ENCODE data around the gene NREP.
A peak's percentile ranks its signal among the peaks of the same experiment; 100 is the strongest.

The NREP gene

DNA sequence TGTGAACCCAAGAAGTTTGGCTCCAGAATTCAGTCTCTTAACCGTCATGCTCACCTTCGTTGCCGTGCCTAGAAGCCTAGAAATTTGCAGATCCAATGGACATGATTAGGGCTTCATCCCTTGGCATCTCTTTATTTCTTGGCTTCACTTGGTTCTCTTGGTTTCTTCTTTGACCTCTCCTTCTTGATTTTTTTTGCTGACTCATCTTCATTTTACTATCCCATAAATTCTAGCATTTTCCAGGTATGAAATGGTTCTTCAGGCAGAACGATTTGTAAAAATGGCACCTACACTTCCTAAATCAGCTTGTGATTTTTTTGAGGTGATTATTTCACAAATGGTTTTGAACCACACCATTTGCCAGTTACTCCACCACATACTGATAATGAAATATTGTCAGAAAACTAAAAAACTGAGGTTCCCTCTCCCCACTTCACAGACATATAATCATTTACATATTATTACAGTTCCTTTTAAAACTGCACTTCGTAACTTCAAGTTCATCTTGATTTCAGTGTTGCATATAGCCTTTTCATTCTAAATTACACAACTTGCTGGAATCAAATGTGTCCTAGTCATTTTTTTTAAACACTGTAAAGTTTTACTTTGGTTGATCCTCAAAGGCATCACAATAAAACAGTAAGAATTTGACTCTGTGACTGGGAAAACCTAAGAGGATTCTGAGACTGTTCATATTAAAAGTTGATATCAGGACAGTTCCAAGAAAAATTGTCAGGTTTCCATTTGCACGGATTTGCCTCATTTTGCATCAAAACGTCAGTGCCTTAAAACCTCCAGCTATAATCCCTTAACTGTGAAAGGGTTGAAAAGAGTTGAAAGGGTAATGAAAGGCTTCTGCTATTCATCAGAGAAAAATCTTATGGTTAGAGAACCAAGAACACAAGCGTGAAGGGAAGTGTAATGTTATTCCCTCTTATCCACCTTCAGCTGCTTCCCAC, 8.9 kb upstream of the NREP start:
- no peak for DNase-seq (ENCODE audit: low read depth in 2 of 2)

DNA sequence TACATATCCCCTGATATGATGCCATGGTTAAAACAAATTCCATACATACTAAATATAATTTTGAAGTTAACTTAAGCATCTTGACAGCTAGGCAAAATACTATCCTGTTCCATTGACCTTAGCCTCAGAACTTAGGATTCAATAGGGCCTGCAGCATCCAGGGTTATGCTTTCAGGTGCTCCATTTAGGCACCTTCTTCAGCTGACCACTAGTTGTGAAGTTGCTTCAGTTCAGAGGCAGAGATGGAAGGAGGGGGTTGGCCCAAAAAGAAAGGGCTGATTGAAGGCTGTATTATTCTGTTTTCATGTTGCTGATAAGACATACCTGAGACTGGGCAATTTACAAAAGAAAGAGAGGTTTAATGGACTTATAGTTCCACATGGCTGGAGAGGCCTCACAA, 7.0 kb upstream of the NREP start:
- DNase-seq (ENCODE audit: low read depth in 2 of 2): no peak

DNA sequence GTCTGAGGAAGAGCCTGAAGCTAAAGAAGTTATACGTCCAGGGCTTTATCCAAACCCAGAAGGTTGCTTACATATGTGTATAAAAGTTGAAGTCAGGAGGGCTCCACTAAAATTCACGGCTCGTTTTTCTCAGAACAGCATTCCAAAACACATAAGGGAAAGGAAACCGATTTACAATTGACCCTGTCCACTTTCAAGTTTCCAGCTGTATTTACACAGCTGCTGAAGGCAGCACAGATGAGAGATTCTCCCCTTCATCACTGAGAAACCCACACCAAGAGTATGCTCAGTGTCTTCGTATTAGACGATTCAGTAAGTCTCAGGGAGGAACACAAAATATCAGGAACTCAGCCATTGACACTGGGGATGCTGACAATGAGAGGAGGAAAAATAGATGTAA, 5.9 kb upstream of the NREP start:
- DNase-seq (ENCODE audit: low read depth in 2 of 2): no peak

DNA sequence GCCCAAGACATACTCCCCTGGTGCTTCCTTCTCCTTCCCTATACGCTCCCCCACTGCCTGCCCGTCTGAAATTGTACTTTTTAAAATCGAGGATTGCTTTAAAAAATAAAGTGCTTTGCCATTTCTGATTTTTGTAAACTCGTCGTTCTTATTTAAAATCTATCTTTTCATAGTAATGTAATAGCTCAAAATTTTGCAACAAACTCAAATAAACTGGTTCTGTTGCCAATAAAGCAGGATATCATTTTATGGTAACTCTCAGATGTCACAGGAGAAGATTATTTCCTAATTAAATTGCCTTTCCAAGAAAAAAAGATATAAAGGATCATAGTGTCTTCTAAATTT, 1.3 kb upstream of the NREP start:
- no peak for DNase-seq (ENCODE audit: low read depth in 2 of 2)

DNA sequence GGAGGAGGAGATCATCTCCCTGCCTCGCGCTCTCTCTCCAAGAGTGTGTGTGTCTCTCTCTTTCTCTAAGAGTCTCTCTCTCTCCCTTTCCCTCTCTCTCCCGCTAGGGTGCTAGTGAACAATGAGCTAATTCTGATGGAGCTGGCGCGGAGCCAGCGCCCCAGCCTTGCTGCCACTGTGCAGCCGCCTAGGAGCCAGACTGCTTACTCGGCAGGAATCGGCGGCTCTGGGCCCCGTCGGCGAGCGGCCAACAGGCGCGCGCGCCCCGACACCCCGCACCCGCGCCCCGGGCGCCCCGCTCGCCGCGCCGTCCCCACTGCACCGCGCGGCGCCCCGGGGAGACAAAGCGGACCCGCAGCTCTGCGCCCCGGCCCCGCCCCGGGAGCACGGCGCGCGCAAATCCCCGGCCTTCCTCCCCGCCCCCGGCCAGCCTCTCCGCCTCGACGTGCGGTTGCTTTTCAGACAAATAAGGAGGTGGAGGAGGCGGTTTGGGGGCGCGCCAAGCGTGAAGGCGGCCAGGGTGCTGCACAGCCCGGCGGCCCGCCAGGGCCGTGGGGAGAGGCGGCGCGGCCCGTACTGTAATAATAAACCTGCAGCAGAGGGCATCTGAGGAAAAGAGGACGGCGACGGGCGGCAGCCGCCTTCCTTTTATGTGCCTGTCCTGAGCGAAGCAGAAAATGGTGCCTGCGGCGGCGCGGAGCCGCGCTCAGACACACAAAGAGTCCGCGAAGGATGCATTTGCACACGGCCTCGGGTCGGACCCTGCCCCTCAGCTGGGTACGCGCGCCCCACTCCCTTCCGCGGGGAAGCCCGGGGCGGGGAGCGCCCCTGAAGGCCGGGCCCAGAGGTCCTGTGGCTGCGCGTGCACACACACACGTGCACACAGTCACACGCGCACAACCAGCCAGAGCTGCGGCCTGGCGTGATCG, 625 bp upstream of the NREP start:
- DNase-seq (ENCODE audit: low read depth in 2 of 2): peak; percentile 54 to 63

DNA sequence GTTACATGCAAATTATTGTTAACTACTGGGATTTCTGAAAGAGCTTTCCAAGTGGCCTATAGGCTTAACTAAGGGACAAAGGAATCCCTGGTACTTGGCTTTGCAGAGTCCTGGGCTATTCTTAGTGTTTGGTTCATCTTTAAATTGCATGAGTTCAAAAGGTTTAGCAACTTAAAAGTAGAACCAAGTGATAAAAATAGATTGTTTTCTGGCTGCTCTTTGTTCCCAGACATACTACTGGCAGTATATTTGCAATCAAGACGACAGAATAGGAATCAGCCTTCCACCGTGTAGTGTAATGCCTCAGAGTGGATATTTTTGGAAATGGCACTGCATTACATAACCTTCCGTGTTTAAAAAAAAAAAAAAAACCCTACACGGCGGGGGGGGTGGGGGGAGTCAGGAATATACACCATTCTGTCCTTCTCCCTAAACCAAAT, 1.0 kb downstream of the NREP start:
- no peak for DNase-seq (ENCODE audit: low read depth in 2 of 2)

DNA sequence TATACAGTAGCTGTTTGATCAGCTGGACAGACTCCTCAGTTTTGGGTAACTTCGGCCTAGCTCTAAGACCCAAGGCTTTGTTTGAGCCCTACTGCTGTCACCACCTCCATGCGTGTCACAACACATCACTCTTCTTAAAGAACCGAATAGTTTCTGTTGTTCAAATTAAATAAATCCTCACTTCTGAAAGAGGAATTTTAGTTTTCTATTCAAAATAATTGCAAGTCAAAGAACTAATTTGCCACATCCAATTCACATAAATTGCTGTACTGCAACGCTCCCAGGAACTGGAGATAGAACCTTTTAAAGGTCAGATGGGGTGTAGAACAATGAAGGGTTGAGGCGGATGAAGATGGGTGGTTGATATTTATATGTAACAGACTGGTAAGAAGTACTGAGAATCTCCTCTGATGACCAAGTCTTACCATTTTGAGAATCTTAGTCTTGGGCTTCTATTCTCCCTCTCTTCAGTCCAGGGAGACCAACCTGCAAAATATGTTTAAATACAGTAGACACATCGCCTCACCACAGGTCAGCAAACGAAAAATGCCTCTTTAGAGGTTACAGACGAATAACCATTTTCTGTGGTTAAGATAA, 1.6 kb downstream of the NREP start:
- no peak for DNase-seq (ENCODE audit: low read depth in 2 of 2)

DNA sequence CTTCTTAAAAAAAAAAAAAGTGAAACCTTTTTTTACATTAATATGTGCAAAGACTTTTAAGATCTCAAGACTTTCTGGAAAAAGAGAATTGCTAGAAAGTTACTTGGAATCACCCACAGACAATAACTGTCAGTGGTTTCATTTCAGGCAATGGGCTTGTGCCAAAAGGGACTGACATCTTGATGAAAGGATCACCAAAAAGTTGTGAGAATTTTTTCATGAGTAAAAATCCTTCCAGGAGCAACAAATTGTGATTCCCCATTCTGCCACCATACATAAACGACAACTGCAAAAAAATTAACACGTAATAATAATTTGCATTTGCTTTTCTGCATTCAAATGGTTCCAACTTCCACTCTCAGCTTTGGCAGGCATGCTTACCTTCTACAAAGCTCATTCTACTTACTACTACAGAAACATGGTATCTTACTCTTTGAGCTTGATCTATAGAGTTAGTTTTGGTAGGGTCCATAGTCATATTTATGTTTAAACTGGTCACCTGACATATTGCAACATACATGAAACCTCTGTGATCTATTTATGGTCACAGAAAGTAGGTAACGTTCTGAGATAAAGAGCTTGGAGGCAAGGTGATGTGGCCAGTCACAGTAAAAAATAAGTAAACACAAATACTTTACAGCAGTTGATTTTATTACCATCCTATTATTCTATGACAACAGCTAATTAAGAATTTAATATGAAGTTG, 3.0 kb downstream of the NREP start:
- DNase-seq (ENCODE audit: low read depth in 2 of 2): no peak

DNA sequence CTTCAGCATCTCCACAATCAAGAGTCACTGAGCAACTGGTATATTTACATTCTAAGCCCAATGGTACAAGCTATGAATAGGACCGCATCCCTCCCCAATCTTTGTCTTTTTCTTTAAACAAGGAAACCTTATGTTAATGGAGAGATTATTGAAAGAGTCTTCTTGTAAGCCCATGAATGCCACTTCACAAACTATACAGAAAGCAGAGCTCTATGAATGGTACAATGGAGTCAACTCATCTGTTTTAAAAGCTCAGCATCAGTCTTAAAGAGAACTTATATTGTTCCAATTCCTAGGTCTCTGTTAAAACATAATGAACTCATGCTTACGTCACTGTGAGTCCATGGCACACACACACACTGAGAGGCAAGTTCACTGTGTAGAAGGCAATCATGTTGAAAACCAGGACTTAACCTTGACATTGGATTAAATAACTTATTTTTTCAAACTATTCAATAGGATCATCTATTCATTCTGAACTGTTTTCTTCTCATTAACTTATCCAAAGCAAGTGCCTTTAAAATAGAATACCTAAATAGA, 4.5 kb downstream of the NREP start:
- DNase-seq (ENCODE audit: low read depth in 2 of 2): no peak

DNA sequence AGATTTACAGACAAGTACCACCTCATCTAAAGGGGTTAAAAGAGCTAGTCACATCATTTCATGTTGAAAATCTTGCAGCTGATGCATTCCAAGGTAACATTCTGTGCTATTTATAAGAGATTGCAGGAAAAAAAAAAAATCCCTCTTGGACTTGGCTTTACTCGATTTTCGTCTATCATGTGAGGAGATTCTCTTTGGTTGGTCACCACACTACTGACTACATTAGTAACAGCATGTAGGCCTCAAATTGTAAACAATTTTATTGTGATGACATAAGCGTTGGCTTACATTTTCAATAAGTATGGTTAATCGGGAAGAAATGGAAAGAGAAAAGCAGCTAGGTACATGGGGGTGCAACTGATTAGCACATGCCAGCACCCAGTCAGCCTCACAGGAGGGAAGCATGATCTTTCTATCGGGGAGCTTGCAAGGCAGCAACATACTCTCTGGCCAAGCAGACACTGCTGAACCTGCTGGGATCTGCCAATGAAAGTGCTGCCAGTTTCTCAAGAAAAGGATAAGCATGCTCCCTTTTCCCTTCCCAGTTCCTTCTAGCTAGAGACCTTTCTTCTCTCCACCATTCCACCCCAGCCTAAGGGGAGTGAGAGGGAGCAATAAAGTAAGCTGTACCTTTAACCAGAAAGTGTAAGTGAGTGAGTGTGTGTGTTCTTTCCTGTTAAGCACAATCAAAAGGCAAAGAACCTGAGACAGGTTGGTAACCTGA, 7.5 kb downstream of the NREP start:
- no peak for DNase-seq (ENCODE audit: low read depth in 2 of 2)

DNA sequence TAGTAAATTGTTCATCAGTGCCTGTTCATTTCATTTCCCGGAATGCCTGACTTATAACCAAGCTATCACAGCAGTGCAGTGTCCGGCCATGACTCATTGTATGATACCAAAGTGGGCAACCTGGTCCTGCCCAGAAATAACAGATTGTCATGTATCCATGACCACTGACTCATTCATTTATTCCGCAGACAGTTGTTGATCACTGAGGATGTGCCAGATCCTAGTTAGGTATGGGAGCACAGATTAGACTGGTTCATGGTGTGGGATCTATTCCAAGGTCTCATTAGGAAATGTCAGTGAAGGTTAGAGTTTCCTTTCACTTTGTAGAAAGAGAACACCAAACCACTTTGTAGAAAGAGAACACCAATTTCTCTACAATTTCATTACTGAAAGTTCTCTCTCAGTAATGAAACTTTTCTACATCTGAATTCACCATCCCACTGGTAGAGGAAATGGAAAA, 8.7 kb downstream of the NREP start:
- DNase-seq (ENCODE audit: low read depth in 2 of 2): no peak

DNA sequence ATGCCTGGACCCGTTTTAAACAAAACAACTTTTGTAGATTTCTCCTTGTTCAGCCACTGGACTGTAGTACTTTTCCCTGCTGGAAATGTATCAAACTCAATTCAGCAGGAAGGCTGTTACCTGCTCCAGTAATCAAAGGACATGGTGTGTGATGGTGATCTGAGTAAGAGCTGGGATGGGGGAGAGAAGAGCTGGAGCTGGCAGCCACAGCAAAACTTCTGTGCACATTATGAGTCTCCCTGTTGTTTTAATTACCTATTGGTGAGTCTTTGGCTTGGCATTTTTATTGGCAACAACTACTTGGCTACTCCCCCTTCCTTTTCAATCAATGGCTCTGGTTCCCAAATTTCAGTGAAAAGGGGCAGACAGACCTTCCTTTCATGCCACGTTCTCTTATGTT, 9.7 kb downstream of the NREP start:
- no peak for DNase-seq (ENCODE audit: low read depth in 2 of 2)

DNA sequence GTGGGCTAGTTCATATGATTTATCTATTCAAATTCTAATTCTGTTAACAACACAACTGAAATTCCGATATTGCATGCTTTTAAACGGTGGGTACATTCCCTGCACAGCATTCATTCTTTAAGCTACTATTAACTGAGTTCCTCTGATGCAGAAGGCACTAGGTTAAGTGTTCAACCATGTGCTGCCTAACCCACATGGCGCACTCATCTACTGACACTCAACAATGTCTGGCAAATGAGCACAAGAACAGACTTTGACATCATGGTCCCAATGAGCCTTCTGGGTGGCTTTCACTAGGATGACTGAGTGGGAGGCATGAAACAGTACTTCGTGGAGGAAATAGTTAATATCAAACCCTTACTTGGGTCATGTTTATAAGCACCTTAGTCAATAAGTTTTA, 10.2 kb downstream of the NREP start:
- DNase-seq (ENCODE audit: low read depth in 2 of 2): no peak

DNA sequence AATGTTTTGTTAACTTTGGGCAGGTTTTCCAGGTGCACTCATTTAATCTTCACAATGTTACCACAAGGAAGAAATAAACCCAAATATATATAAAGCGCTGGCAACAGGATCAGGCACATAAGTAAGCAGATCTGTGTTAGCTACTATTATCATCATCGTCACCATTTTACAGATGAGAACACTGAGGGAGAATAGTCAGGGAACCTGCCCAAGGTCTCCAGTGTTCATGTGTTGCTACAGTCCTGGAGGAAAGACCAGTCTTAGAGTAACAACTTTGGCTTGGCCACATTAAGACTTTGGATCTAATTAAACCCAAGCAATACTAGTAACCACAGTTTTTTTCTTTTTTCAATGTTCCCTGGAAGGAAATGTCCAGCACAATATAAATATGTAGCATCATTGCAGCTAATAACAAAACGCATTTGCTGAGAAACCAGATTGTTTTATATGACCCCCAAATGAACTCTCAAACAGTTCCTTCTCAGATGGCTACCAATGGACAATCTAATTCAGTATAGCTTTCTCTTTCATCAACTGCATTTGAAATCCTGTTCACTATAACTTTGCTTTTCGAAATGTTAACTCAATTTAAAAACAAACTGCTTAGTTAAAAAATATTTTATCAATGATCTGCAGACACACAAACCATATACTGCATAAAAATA, 11.8 kb downstream of the NREP start:
- no peak for DNase-seq (ENCODE audit: low read depth in 2 of 2)

DNA sequence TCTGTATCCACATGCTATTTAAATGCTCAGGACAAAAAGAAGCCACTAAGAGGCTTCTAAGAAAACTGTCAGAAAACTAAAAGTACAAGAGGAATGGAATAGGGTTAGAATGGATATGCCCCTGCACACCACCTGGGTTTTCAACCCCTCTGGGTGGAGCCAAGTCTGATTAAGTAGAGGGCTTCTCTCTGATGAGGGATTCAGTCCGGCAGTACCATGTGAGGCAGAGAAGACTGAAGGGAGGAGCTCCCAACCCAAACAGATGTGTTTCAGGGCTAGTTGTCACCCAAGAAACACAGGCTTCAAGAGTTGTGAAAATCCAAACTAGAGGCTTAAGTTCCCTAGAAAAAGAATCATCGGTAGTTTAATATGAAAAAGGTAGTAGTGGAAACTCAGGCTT, 12.5 kb downstream of the NREP start:
- DNase-seq (ENCODE audit: low read depth in 2 of 2): no peak

DNA sequence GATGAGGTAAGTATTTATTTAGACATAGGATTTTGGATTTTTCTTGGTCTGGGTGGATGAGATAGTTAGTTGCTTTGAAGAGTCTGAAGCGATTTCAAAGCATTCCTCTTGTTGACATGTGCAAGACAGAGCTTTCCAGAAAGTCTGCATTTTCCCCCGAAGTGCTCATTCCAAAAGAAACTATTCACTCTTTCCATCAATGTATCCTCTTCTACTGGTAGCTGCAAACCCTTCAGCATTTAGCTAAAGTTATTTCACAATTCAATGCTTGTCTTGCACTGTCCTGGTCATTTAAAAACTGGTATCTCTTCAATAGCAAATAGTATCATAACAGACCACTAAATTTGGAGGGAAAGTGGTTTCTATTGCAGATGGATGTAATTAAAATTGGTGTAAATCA, 13.0 kb downstream of the NREP start:
- no peak for DNase-seq (ENCODE audit: low read depth in 2 of 2)

DNA sequence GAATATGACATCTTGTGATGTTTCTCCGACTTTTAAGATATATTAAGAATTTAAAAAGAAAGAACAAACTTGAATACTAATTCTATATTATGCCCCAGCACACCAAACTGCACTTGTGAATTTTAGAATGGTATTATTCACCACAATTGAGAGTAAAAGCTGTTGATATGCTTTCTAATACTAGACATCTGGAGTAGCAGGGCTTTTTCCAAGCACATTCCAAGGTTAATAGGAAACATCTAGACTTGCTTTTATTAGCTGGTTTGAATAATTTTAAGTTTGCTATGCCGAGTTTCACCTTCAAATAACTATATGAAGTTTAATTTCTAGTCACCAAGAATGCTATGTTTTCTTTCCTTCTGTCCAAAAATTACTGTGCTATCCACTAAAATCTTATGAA, 13.5 kb downstream of the NREP start:
- no peak for DNase-seq (ENCODE audit: low read depth in 2 of 2)

DNA sequence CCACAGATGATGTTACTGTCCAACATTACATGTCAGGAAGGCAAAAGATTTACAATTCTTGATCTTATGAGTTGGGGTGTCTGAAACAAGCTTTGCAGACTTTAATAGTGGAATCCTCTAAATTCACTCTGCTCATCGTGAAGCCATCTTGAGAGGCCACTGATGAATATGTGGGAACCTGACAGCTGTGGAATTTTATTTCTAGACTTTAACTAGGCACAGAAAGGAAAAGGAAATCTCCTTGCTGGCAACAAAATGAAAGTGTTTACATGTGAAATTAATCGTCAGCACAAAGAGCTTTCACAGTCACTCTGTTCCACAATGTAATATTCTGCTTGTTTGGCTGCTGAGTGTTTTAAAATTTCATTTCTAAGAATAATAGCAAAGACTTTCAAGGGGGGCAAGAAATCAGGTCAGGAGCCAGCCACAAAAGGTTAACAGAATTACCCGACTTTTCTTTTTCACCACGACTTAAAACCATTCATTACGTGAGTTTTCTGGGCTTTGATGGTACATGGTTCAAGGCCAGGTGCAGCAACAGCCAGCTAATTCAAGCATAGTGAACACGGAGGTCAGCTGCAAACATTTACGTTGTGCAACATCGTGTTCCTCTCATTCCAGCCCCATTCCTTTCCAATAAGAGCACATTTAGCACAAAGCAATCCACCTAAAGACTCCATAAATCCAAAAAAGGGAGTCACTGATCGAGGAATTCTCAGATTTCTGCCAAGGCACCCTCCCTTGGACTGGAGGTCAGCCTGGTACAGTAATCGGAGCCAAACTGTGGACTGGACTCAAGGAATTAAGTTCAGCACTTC, 14.6 kb downstream of the NREP start:
- DNase-seq (ENCODE audit: low read depth in 2 of 2): no peak

DNA sequence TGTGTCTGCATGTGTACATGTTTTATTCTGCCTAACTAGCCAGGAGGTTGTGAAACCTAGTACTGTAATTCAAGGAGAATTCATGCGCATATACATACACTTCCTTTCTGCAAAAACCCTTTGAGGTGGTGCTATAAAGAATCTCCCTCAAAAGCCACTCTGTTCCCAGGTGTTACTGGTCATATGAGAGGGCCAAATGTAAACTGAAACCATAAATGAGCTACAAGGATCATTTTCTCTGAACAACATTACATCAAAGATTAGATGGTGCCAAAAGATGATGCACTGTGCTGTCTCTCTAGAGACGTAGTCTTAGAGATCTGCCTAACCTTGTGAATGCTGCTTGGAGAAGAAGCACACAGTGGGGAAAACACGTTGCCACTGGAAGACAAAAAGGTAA, 15.7 kb downstream of the NREP start:
- no peak for DNase-seq (ENCODE audit: low read depth in 2 of 2)
